ENCODE data around the gene AADACL3. TPM values are rescaled to one million over a fixed set of nuclear protein-coding genes. Genes with fewer than 3 reads are reported as not detected.
"Not testable (repeated sequence)": the region's sequence is repeated elsewhere in the genome, so short reads cannot be mapped to it uniquely, and the experiment has no call there.

AADACL3 gene
- total RNA-seq, 1 experiment from 2014 or later, result not detected

GRCh38 chr1:12717301-12717838 is 1.5 kb downstream of the AADACL3 start:
- no peak for TF ChIP-seq CTCF (IDR thresholded peaks at IDR 0.05; ENCODE audit: unreplicated experiment)
- Mint-ChIP-seq H3K27me3 (ENCODE audit: unreplicated experiment) (peaks cover 33% of the 10 kb centered on the region), H3K4me1 (ENCODE audit: low read depth, unreplicated experiment) (no peaks in the 10 kb centered on the region), H3K4me3 (ENCODE audit: low read depth, unreplicated experiment) (no peak overlapping the region), H3K9me3 (ENCODE audit: low read depth, unreplicated experiment) (no peaks in the 10 kb centered on the region), H3K36me3 (ENCODE audit: insufficient read depth, unreplicated experiment) (no peaks in the 10 kb centered on the region), H3K27ac (ENCODE audit: unreplicated experiment) (no peak overlapping the region)
- no TSS peak for BruUV-seq (replicated peaks)
- intact Hi-C loops (cut with micrococcal nuclease; ENCODE audit: unreplicated experiment), result no loop called here
- CTCF ChIA-PET, result no interaction called here
- DNase-seq, result no peak

GRCh38 chr1:12722626-12723025 is 6.7 kb downstream of the AADACL3 start:
- TF ChIP-seq CTCF (IDR thresholded peaks at IDR 0.05; ENCODE audit: unreplicated experiment), result no peak
- CTCF ChIA-PET, result no interaction called here

GRCh38 chr1:12728391-12728790 is 12.5 kb downstream of the AADACL3 start:
- H3K27ac Mint-ChIP-seq (ENCODE audit: unreplicated experiment), result no peak overlapping the region
- peaks cover 6% of the 10 kb centered on the region for H3K9me3 Mint-ChIP-seq (ENCODE audit: low read depth, unreplicated experiment)
- no TSS peak for BruUV-seq (replicated peaks)

More at GRCh38 chr1:12722626-12723025, 6.7 kb downstream of the AADACL3 start:
- no peaks in the 10 kb centered on the region for H3K9me3 Mint-ChIP-seq (ENCODE audit: low read depth, unreplicated experiment)
- no peaks in the 10 kb centered on the region for H3K36me3 Mint-ChIP-seq (ENCODE audit: insufficient read depth, unreplicated experiment)
- no peak overlapping the region for H3K27ac Mint-ChIP-seq (ENCODE audit: unreplicated experiment)
- DNase-seq, result no peak
- BruUV-seq (replicated peaks), result no TSS peak
- H3K4me3 Mint-ChIP-seq (ENCODE audit: low read depth, unreplicated experiment), result no peak overlapping the region
- H3K27me3 Mint-ChIP-seq (ENCODE audit: unreplicated experiment), result peaks cover 33% of the 10 kb centered on the region
- no peaks in the 10 kb centered on the region for H3K4me1 Mint-ChIP-seq (ENCODE audit: low read depth, unreplicated experiment)
- intact Hi-C loops (cut with micrococcal nuclease; ENCODE audit: unreplicated experiment), result no loop called here

GRCh38 chr1:12730156-12730555 is 14.2 kb downstream of the AADACL3 start:
- BruUV-seq (replicated peaks), result no TSS peak

More at GRCh38 chr1:12728391-12728790, 12.5 kb downstream of the AADACL3 start:
- Mint-ChIP-seq H3K36me3 (ENCODE audit: insufficient read depth, unreplicated experiment) (no peaks in the 10 kb centered on the region), H3K4me3 (ENCODE audit: low read depth, unreplicated experiment) (no peak overlapping the region), H3K27me3 (ENCODE audit: unreplicated experiment) (peaks cover 43% of the 10 kb centered on the region), H3K4me1 (ENCODE audit: low read depth, unreplicated experiment) (peaks cover 8% of the 10 kb centered on the region)
- no peak for DNase-seq
- CTCF ChIA-PET, result no interaction called here
- intact Hi-C loops (cut with micrococcal nuclease; ENCODE audit: unreplicated experiment), result no loop called here
- no peak for TF ChIP-seq CTCF (IDR thresholded peaks at IDR 0.05; ENCODE audit: unreplicated experiment)

GRCh38 chr1:12731084-12731483 is 15.2 kb downstream of the AADACL3 start:
- H3K9me3 Mint-ChIP-seq (ENCODE audit: low read depth, unreplicated experiment); CTCF ChIA-PET; DNase-seq; H3K36me3 Mint-ChIP-seq (ENCODE audit: insufficient read depth, unreplicated experiment); H3K27ac Mint-ChIP-seq (ENCODE audit: unreplicated experiment); H3K4me1 Mint-ChIP-seq (ENCODE audit: low read depth, unreplicated experiment); H3K4me3 Mint-ChIP-seq (ENCODE audit: low read depth, unreplicated experiment); BruUV-seq (replicated peaks); intact Hi-C loops (cut with micrococcal nuclease; ENCODE audit: unreplicated experiment): not testable (repeated sequence)
- H3K27me3 Mint-ChIP-seq (ENCODE audit: unreplicated experiment), result peaks cover 57% of the 10 kb centered on the region

More at GRCh38 chr1:12730156-12730555, 14.2 kb downstream of the AADACL3 start:
- peak; percentile 5 for DNase-seq
- H3K4me1 Mint-ChIP-seq (ENCODE audit: low read depth, unreplicated experiment), result peaks cover 8% of the 10 kb centered on the region
- CTCF ChIA-PET, result no interaction called here
- no peaks in the 10 kb centered on the region for H3K36me3 Mint-ChIP-seq (ENCODE audit: insufficient read depth, unreplicated experiment)
- TF ChIP-seq CTCF (IDR thresholded peaks at IDR 0.05; ENCODE audit: unreplicated experiment), result no peak
- no peak overlapping the region for H3K27ac Mint-ChIP-seq (ENCODE audit: unreplicated experiment)
- peaks cover 10% of the 10 kb centered on the region for H3K9me3 Mint-ChIP-seq (ENCODE audit: low read depth, unreplicated experiment)
- H3K27me3 Mint-ChIP-seq (ENCODE audit: unreplicated experiment), result peaks cover 53% of the 10 kb centered on the region
- intact Hi-C loops (cut with micrococcal nuclease; ENCODE audit: unreplicated experiment), result no loop called here
- no peak overlapping the region for H3K4me3 Mint-ChIP-seq (ENCODE audit: low read depth, unreplicated experiment)
